ENCODE data around the gene MAST4.

GRCh38 chr5:67033880-67034651, 437.9 kb downstream of the MAST4 start:
- TF ChIP-seq CTCF (IDR thresholded peaks at IDR 0.05) (no peak), POLR2A (IDR thresholded peaks at IDR 0.05) (no peak)

Measured in esophagus squamous epithelium (tissue), 4 donors.